LNCaP clone FGC (cell line): Measurements from ENCODE around the gene TEF.
"Not testable (repeated sequence)": the region's sequence is repeated elsewhere in the genome, so short reads cannot be mapped to it uniquely, and the experiment has no call there.

Source experiments
- DNase-seq: peaks from one replicate; pipeline ENCODE4 v3.0.0-alpha.2; 2011; ENCODE audit warnings: low read depth
- H3K4me3 ChIP-seq: 2 replicates; pipeline ENCODE4 v1.5.1; 2011; ENCODE audit warnings: mild to moderate bottlenecking, low read depth, low read length, control low read depth
- CTCF ChIP-seq: IDR thresholded peaks from 2 replicates; pipeline ENCODE4 v1.5.1; 2012; ENCODE audit warnings: mild to moderate bottlenecking; ENCODE audit not compliant: control insufficient read depth, insufficient read depth; ENCODE audit errors: extremely low read depth

Gene TEF

DNA sequence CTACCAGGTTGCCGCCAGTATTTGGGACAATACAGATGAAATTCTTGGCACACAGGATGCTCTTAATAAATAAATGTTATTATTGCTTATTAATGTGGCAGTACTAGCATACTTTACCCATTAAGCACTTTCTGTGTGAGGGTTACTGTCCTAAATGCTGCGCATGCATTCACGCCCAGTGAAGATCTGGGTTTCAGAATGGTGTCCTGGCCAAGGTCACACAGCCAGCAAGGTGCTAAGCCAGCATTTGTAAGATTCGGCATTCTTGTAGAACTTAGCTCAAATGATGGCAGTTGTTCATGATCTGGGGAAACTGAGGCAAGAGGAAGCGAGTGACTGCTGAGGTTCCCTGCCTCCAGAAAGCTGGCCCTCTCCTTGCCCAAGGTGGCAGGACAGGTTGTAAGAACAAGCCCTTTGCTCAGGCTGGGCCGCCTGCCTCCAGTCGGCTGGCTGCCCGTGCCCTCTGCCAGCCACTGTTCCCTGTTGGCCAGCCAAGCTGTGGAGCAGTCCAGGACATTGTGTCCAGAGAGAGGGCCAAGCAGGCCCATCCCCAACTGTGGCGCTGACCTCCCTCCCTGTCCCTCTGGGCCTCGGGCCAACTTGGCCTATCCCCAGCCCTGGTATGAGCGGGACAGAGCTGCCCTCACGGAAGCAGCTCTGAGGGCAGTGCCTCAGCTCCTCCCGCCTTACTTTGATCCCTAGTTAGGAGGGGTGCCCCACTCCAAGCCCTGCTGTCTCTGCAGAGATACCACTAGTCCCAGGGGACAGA, 36.1 kb downstream of the TEF start:
- DNase-seq, result peak; percentile 98
- 0 out of 2 replicates have a peak, but pooled peaks have one; percentile 10 for TF ChIP-seq CTCF
- peak overlapping the region; percentile 17; the same call in 1 of the 2 replicates for H3K4me3 ChIP-seq

- no peak for DNase-seq
- no peak overlapping the region for H3K4me3 ChIP-seq
- TF ChIP-seq CTCF, result no peak
These were observed 37.0 kb downstream of the TEF start for GRCh38 chr22:41418717-41419116.

- no peak for DNase-seq
- TF ChIP-seq CTCF, result no peak
- H3K4me3 ChIP-seq, result no peak overlapping the region
These were observed 44.1 kb downstream of the TEF start for GRCh38 chr22:41425660-41426365.

DNA sequence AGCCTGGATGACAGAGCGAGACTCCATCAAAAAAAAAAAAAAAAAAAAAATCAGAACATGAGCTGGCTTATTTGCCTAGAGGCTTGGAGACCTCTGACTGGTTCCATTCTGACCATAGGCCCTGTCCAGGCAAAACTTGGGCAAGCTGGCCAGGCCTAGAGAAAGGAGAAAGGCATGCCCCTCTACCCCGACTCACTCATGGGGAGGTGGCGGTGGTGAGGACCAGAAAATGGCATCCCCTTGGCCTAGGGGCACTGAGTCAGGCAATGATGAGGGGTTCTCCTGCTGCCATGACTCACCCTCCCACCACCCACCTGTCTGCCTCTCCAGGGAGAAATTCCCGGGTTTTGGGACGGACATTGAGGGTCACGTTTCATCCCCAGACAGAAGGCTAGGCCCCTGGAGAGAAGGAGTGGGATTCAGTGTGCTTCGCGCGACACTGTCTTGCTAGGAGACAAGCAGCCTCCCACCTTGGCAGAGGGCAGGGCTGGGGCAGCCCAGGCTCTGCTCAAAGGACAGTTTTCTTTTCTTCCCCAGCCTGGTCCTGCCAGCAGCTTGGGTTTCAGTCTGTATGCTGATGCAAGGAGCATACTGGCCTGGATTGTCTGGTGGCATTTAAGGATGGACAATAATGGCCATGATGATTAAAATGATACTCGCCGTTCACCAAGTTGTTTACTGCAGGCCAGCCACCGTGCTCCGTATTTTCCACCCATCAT, 47.6 kb downstream of the TEF start:
- no peak overlapping the region for H3K4me3 ChIP-seq

GRCh38 chr22:41429951-41430332, 48.2 kb downstream of the TEF start:
- TF ChIP-seq CTCF, result no peak
- no peak overlapping the region for H3K4me3 ChIP-seq
- no peak for DNase-seq

More for the DNA sequence above, 47.6 kb downstream of the TEF start:
- no peak for DNase-seq
- TF ChIP-seq CTCF, result no peak

GRCh38 chr22:41431656-41432055, 49.9 kb downstream of the TEF start:
- no peak for TF ChIP-seq CTCF
- DNase-seq, result no peak
- H3K4me3 ChIP-seq, result no peak overlapping the region

- not testable (repeated sequence) for DNase-seq, H3K4me3 ChIP-seq
These were observed 51.7 kb downstream of the TEF start for GRCh38 chr22:41433480-41433879.

GRCh38 chr22:41434361-41435003, 52.7 kb downstream of the TEF start:
- not testable (repeated sequence) for H3K4me3 ChIP-seq, DNase-seq
